ENCODE data around the gene FOXI2.

DNA sequence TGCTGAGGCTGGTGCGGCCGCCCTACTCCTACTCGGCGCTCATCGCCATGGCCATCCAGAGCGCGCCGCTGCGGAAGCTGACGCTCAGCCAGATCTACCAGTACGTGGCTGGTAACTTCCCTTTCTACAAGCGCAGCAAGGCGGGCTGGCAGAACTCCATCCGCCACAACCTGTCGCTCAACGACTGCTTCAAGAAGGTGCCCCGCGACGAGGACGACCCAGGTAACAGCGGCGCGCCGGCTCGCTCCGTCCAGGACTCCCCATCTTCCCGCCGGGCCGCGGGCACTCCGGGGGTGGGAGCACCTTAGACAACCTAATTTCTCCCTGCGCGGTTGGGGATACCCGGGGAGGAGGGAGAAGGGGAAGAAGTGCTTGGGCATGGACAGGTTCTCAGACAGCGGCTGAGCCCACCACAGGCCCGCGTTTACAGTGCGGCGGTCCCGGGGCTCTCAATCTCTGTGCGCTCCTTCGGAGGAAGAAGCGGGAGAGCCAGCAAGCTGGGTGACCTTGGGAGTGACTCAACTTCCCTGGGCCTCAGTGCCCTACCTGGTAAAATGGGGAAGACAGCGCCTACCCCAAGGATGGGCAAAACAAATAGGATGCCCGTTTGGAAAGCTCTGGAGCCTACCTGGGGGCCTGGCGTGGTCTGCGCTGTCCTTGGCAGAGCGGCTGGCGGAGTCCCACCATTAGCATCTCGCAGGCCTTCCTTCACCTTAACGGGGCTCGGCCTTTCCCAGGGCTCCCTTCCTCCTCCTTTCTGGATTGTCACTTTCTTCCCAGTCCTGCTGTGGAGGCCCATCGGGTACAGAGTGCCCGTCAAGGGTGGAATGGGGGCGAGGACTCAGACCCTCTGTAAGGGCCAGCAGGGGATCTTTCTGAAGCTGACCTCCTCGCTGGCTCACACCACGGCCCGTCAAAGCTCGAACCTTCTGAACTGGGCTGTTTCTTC, 852 bp downstream of the FOXI2 start:
- TF ChIP-seq POLR2A (IDR thresholded peaks at IDR 0.05) (no peak), CTCF (IDR thresholded peaks at IDR 0.05) (no peak)

Measured in tibial nerve (tissue), 3 donors.